Karpas-422 (cell line): ENCODE data around the gene KRT6A. TPM values are rescaled to one million over a fixed set of nuclear protein-coding genes. Genes with fewer than 3 reads are reported as not detected.
A peak's percentile ranks its signal among the peaks of the same experiment; 100 is the strongest.

Experiments
- DNase-seq: peaks from one replicate; pipeline ENCODE4 v3.0.0-alpha.2; 2015
- H2AFZ ChIP-seq: fragments of 200-600 bp; sonication (generic); 2 replicates; pipeline ENCODE4 v1.6.1; 2014; ENCODE audit warnings: antibody characterized with exemption, low read length, mixed read lengths
- H3K27ac ChIP-seq: fragments of 200-600 bp; sonication (generic); 2 replicates; pipeline ENCODE4 v1.5.1; 2014; ENCODE audit warnings: mild to moderate bottlenecking, low read length, moderate library complexity
- H3K27me3 ChIP-seq: fragments of 200-600 bp; sonication (generic); 2 replicates; pipeline ENCODE4 v1.6.1; 2014; ENCODE audit warnings: low read length, mixed read lengths
- H3K36me3 ChIP-seq: fragments of 200-600 bp; sonication (generic); 2 replicates; pipeline ENCODE4 v1.6.1; 2014; ENCODE audit warnings: low read length, mixed read lengths; ENCODE audit not compliant: insufficient read depth
- H3K4me1 ChIP-seq: fragments of 200-600 bp; sonication (generic); 2 replicates; pipeline ENCODE4 v1.6.1; 2014; ENCODE audit warnings: mild to moderate bottlenecking, low read length, mixed read lengths
- H3K4me2 ChIP-seq: fragments of 200-600 bp; sonication (generic); 2 replicates; pipeline ENCODE4 v1.6.1; 2014; ENCODE audit warnings: low read length, low read depth, mild to moderate bottlenecking; ENCODE audit not compliant: poor library complexity, severe bottlenecking
- H3K4me3 ChIP-seq: fragments of 200-600 bp; sonication (generic); 2 replicates; pipeline ENCODE4 v1.5.1; 2014; ENCODE audit warnings: mild to moderate bottlenecking, antibody characterized with exemption, low read length, mixed read lengths
- H3K79me2 ChIP-seq: fragments of 200-600 bp; sonication (generic); 2 replicates; pipeline ENCODE4 v1.6.1; 2014; ENCODE audit warnings: mild to moderate bottlenecking, low read length, mixed read lengths
- H3K9ac ChIP-seq: fragments of 200-600 bp; sonication (generic); 2 replicates; pipeline ENCODE4 v1.6.0; 2014; ENCODE audit warnings: low read length
- H3K9me2 ChIP-seq: fragments of 200-600 bp; sonication (generic), shearing (Covaris generic); replicated peaks from 2 replicates; pipeline ENCODE4 v1.6.0; 2014; ENCODE audit warnings: mild to moderate bottlenecking, low read length, moderate library complexity; ENCODE audit not compliant: insufficient read depth
- H3K9me3 ChIP-seq: fragments of 300-700, 200-600 bp; sonication (generic); 2 replicates; pipeline ENCODE4 v1.6.1; 2014; ENCODE audit warnings: low read length, mixed read lengths
- H4K20me1 ChIP-seq: fragments of 200-600 bp; sonication (generic); 2 replicates; pipeline ENCODE4 v1.6.1; 2014; ENCODE audit warnings: mild to moderate bottlenecking, antibody characterized with exemption, low read length, low read depth; ENCODE audit not compliant: insufficient read depth
- total RNA-seq: library from RNA; depleted of rRNA; stranded (reverse); fragments of >200 nt; shearing (Covaris generic); gene quantifications from 2 replicates; pipeline ENCODE4 v1.2.3, GENCODE V29; 2014; ENCODE audit warnings: low replicate concordance

The KRT6A gene
- total RNA-seq, 1 experiment from 2014 or later = not detected

GRCh38 chr12:52528641-52529143 is 35.6 kb upstream of the KRT6A start:
- H3K27me3 ChIP-seq = no peaks in the 10 kb centered on the region
- H3K9me3 ChIP-seq = no peaks in the 10 kb centered on the region
- H3K27ac ChIP-seq = no peak overlapping the region
- no peak overlapping the region for H2AFZ ChIP-seq
- H3K4me3 ChIP-seq = no peak overlapping the region
- H3K4me2 ChIP-seq = no peak overlapping the region
- no peaks in the 10 kb centered on the region for H3K9me2 ChIP-seq
- no peaks in the 10 kb centered on the region for H3K36me3 ChIP-seq
- H4K20me1 ChIP-seq = no peaks in the 10 kb centered on the region
- H3K4me1 ChIP-seq = peaks cover 23% of the 10 kb centered on the region
- DNase-seq = no peak
- H3K79me2 ChIP-seq = no peaks in the 10 kb centered on the region
- no peak overlapping the region for H3K9ac ChIP-seq

GRCh38 chr12:52527121-52527800 is 34.2 kb upstream of the KRT6A start:
- H3K9me3 ChIP-seq = no peaks in the 10 kb centered on the region
- H2AFZ ChIP-seq = no peak overlapping the region
- DNase-seq = no peak
- no peak overlapping the region for H3K9ac ChIP-seq
- H4K20me1 ChIP-seq = no peaks in the 10 kb centered on the region
- H3K4me1 ChIP-seq = peaks cover 20% of the 10 kb centered on the region
- no peaks in the 10 kb centered on the region for H3K79me2 ChIP-seq
- H3K4me2 ChIP-seq = no peak overlapping the region
- no peaks in the 10 kb centered on the region for H3K9me2 ChIP-seq
- H3K36me3 ChIP-seq = no peaks in the 10 kb centered on the region
- no peak overlapping the region for H3K27ac ChIP-seq
- no peak overlapping the region for H3K4me3 ChIP-seq
- H3K27me3 ChIP-seq = no peaks in the 10 kb centered on the region

- no peaks in the 10 kb centered on the region for H3K79me2 ChIP-seq
- no peak overlapping the region for H3K4me2 ChIP-seq
- no peaks in the 10 kb centered on the region for H3K9me3 ChIP-seq
- no peaks in the 10 kb centered on the region for H3K9me2 ChIP-seq
- no peak for DNase-seq
- H4K20me1 ChIP-seq = no peaks in the 10 kb centered on the region
- H3K9ac ChIP-seq = no peak overlapping the region
- H3K27me3 ChIP-seq = no peaks in the 10 kb centered on the region
- H3K27ac ChIP-seq = no peak overlapping the region
- no peak overlapping the region for H3K4me3 ChIP-seq
- H3K36me3 ChIP-seq = no peaks in the 10 kb centered on the region
- peaks cover 16% of the 10 kb centered on the region for H3K4me1 ChIP-seq
- no peak overlapping the region for H2AFZ ChIP-seq
Observed at GRCh38 chr12:52526511-52526951, 33.5 kb upstream of the KRT6A start.

GRCh38 chr12:52525661-52526499 is 32.8 kb upstream of the KRT6A start:
- no peak overlapping the region for H3K4me2 ChIP-seq
- H3K9me3 ChIP-seq = no peaks in the 10 kb centered on the region
- no peak overlapping the region for H2AFZ ChIP-seq
- H3K9ac ChIP-seq = no peak overlapping the region
- H3K27me3 ChIP-seq = no peaks in the 10 kb centered on the region
- H3K36me3 ChIP-seq = no peaks in the 10 kb centered on the region
- DNase-seq = no peak
- H3K9me2 ChIP-seq = no peaks in the 10 kb centered on the region
- H4K20me1 ChIP-seq = no peaks in the 10 kb centered on the region
- peaks cover 11% of the 10 kb centered on the region for H3K4me1 ChIP-seq
- no peak overlapping the region for H3K4me3 ChIP-seq
- no peak overlapping the region for H3K27ac ChIP-seq
- H3K79me2 ChIP-seq = no peaks in the 10 kb centered on the region

- Histone ChIP-seq H4K20me1 (no peaks in the 10 kb centered on the region), H3K27ac (no peak overlapping the region), H3K27me3 (no peaks in the 10 kb centered on the region), H3K9ac (no peak overlapping the region), H3K4me3 (no peak overlapping the region), H3K79me2 (no peaks in the 10 kb centered on the region), H2AFZ (no peak overlapping the region), H3K4me2 (no peak overlapping the region), H3K4me1 (peaks cover 11% of the 10 kb centered on the region), H3K9me3 (no peaks in the 10 kb centered on the region), H3K36me3 (no peaks in the 10 kb centered on the region), H3K9me2 (no peaks in the 10 kb centered on the region)
- peak; percentile 53 for DNase-seq
Observed at GRCh38 chr12:52524898-52525591, 32.0 kb upstream of the KRT6A start.

- no peak overlapping the region for H3K27ac ChIP-seq
- no peak overlapping the region for H3K9ac ChIP-seq
- H3K9me2 ChIP-seq = no peaks in the 10 kb centered on the region
- no peaks in the 10 kb centered on the region for H3K79me2 ChIP-seq
- H3K27me3 ChIP-seq = no peaks in the 10 kb centered on the region
- H3K4me2 ChIP-seq = no peak overlapping the region
- H3K36me3 ChIP-seq = no peaks in the 10 kb centered on the region
- no peaks in the 10 kb centered on the region for H3K9me3 ChIP-seq
- no peak for DNase-seq
- no peaks in the 10 kb centered on the region for H4K20me1 ChIP-seq
- H3K4me3 ChIP-seq = no peak overlapping the region
- no peak overlapping the region for H2AFZ ChIP-seq
- peaks cover 11% of the 10 kb centered on the region for H3K4me1 ChIP-seq
Observed at GRCh38 chr12:52524241-52524897, 31.3 kb upstream of the KRT6A start.

- peaks cover 11% of the 10 kb centered on the region for H3K4me1 ChIP-seq
- no peak overlapping the region for H3K27ac ChIP-seq
- H3K4me2 ChIP-seq = no peak overlapping the region
- no peak overlapping the region for H3K9ac ChIP-seq
- no peaks in the 10 kb centered on the region for H3K9me2 ChIP-seq
- no peaks in the 10 kb centered on the region for H3K79me2 ChIP-seq
- H3K27me3 ChIP-seq = no peaks in the 10 kb centered on the region
- DNase-seq = no peak
- H3K36me3 ChIP-seq = no peaks in the 10 kb centered on the region
- no peaks in the 10 kb centered on the region for H4K20me1 ChIP-seq
- no peaks in the 10 kb centered on the region for H3K9me3 ChIP-seq
- no peak overlapping the region for H2AFZ ChIP-seq
- H3K4me3 ChIP-seq = no peak overlapping the region
Observed at GRCh38 chr12:52523824-52524223, 30.8 kb upstream of the KRT6A start.
